ENCODE data around the gene SLC26A9.

The SLC26A9 gene

DNA sequence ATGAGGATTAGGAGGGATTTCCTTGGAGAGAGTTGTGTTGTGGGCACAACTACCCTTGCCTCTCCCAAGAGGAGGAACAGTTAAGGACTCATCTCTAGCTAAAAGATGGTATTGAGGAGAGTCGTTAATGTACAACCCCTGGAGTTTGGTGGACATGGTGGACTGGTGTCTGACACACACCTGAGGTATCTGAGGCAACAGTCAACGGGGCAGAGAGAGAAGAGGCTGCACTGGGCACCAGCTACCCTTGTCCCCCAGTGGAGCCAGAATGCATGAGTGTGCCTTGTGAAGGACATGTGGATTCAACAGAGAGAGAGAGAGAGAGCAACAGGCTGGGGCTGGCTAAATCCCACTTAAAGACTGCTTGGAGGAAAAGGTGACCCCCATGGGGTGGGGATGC, 47.0 kb upstream of the SLC26A9 start:
- DNase-seq (ENCODE audit: low read depth in 1 of 2, low spot score in 1 of 2), result no peak
- Histone ChIP-seq H3K27me3 (ENCODE audit: insufficient read depth, poor library complexity, severe bottlenecking) (no peaks in the 10 kb centered on the region), H3K4me3 (replicated peaks; ENCODE audit: insufficient read depth, low read length) (no peak overlapping the region), H3K27ac (replicated peaks) (no peak overlapping the region)
- TF ChIP-seq, protein P1, sequence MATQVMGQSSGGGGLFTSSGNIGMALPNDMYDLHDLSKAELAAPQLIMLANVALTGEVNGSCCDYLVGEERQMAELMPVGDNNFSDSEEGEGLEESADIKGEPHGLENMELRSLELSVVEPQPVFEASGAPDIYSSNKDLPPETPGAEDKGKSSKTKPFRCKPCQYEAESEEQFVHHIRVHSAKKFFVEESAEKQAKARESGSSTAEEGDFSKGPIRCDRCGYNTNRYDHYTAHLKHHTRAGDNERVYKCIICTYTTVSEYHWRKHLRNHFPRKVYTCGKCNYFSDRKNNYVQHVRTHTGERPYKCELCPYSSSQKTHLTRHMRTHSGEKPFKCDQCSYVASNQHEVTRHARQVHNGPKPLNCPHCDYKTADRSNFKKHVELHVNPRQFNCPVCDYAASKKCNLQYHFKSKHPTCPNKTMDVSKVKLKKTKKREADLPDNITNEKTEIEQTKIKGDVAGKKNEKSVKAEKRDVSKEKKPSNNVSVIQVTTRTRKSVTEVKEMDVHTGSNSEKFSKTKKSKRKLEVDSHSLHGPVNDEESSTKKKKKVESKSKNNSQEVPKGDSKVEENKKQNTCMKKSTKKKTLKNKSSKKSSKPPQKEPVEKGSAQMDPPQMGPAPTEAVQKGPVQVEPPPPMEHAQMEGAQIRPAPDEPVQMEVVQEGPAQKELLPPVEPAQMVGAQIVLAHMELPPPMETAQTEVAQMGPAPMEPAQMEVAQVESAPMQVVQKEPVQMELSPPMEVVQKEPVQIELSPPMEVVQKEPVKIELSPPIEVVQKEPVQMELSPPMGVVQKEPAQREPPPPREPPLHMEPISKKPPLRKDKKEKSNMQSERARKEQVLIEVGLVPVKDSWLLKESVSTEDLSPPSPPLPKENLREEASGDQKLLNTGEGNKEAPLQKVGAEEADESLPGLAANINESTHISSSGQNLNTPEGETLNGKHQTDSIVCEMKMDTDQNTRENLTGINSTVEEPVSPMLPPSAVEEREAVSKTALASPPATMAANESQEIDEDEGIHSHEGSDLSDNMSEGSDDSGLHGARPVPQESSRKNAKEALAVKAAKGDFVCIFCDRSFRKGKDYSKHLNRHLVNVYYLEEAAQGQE (IDR thresholded peaks at IDR 0.05; ENCODE audit: insufficient replicate concordance, low read depth), result no peak
- TF ChIP-seq, protein P2, sequence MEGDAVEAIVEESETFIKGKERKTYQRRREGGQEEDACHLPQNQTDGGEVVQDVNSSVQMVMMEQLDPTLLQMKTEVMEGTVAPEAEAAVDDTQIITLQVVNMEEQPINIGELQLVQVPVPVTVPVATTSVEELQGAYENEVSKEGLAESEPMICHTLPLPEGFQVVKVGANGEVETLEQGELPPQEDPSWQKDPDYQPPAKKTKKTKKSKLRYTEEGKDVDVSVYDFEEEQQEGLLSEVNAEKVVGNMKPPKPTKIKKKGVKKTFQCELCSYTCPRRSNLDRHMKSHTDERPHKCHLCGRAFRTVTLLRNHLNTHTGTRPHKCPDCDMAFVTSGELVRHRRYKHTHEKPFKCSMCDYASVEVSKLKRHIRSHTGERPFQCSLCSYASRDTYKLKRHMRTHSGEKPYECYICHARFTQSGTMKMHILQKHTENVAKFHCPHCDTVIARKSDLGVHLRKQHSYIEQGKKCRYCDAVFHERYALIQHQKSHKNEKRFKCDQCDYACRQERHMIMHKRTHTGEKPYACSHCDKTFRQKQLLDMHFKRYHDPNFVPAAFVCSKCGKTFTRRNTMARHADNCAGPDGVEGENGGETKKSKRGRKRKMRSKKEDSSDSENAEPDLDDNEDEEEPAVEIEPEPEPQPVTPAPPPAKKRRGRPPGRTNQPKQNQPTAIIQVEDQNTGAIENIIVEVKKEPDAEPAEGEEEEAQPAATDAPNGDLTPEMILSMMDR (IDR thresholded peaks at IDR 0.05; ENCODE audit: insufficient read depth, low read length), result no peak
- TF ChIP-seq SPI1 (IDR thresholded peaks at IDR 0.05; ENCODE audit: borderline replicate concordance, low read depth) (no peak), GABPA (IDR thresholded peaks at IDR 0.05; ENCODE audit: low read depth) (no peak), POLR2AphosphoS5 (IDR thresholded peaks at IDR 0.05; ENCODE audit: low read depth) (no peak)

DNA sequence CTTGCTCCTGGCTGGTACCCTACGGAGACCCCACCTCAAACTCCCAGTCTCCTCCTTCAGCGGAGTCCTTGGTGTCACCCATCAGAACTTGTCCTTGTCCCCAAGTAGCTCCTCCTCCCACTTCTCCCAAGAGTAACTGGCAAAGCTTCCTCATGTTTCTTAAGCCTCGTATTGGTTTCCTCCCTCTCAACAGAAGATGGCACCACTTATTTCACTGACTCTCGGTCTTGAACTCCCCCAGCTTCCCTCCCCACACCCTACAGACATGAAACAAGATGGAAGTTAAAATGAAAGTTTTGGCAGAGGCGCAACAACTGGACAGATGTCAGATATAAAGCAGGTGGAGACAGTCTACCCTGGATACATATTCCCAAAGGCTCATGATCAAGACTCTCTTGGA, 46.5 kb upstream of the SLC26A9 start:
- no peak for DNase-seq (ENCODE audit: low read depth in 1 of 2, low spot score in 1 of 2)
- Histone ChIP-seq H3K27ac (replicated peaks) (no peak overlapping the region), H3K27me3 (ENCODE audit: insufficient read depth, poor library complexity, severe bottlenecking) (no peaks in the 10 kb centered on the region), H3K4me3 (replicated peaks; ENCODE audit: insufficient read depth, low read length) (no peak overlapping the region)
- TF ChIP-seq, protein P2 (IDR thresholded peaks at IDR 0.05; ENCODE audit: insufficient read depth, low read length), result no peak
- TF ChIP-seq POLR2AphosphoS5 (IDR thresholded peaks at IDR 0.05; ENCODE audit: low read depth) (no peak), SPI1 (IDR thresholded peaks at IDR 0.05; ENCODE audit: borderline replicate concordance, low read depth) (no peak), GABPA (IDR thresholded peaks at IDR 0.05; ENCODE audit: low read depth) (no peak)
- TF ChIP-seq, protein P1 (IDR thresholded peaks at IDR 0.05; ENCODE audit: insufficient replicate concordance, low read depth), result no peak

DNA sequence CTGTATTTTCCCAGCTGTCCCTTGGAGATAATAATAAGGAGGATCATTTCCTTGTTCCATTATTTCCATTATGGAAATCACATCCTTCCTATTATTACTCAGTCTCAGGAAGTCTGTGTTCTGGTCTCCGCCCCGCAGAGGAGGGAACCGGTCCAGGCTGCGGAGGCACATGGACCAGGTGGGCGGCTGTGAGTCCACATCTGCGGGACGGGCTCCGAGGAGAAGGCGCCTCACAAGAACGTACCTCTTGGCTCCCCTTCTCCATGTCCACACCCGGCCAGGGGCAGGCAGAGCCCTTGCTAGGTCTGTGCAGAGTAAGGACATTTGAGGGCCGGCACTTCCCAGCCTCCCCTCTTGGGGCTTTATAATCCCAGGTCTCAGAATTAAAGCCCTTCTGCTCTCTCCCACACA, 45.3 kb upstream of the SLC26A9 start:
- H3K27ac ChIP-seq (replicated peaks), result no peak overlapping the region
- H3K4me3 ChIP-seq (replicated peaks; ENCODE audit: insufficient read depth, low read length), result no peak overlapping the region
- H3K27me3 ChIP-seq (ENCODE audit: insufficient read depth, poor library complexity, severe bottlenecking), result no peaks in the 10 kb centered on the region
- no peak for DNase-seq (ENCODE audit: low read depth in 1 of 2, low spot score in 1 of 2)
- TF ChIP-seq SPI1 (IDR thresholded peaks at IDR 0.05; ENCODE audit: borderline replicate concordance, low read depth), result no peak
- TF ChIP-seq GABPA (IDR thresholded peaks at IDR 0.05; ENCODE audit: low read depth), result no peak
- TF ChIP-seq, protein P2 (IDR thresholded peaks at IDR 0.05; ENCODE audit: insufficient read depth, low read length), result no peak
- TF ChIP-seq, protein P1 (IDR thresholded peaks at IDR 0.05; ENCODE audit: insufficient replicate concordance, low read depth), result no peak
- TF ChIP-seq POLR2AphosphoS5 (IDR thresholded peaks at IDR 0.05; ENCODE audit: low read depth), result no peak; the same call in 1 of the 2 replicates

Data from HL-60 (cell line).